Measurements from ENCODE around the gene NUP98. TPM values are rescaled to one million over a fixed set of nuclear protein-coding genes. Genes with fewer than 3 reads are reported as not detected.

Gene NUP98
- total RNA-seq, 1 donor from 2014 or later, result 137 TPM

DNA sequence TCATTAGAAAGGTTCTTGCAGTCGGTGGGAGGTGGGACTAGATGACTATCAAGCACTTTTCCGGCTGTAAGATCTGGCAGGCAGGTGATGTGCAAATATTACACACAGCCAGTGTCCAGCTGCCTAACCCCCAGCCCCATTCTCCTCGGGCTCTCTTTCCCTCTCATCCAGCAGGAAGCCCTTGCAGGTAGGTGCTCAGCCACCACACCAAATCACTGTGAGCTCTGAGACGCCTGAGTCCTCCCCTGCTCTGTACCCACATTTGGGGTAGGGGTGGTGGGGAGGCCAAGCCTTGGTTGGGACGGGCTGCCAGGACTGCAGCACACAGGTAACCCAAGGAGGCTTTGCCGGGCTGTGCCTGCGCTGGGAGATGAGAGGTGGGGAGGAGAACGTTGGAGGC, 156.2 kb downstream of the NUP98 start:
- no peak for DNase-seq (ENCODE audit: low spot score)

DNA sequence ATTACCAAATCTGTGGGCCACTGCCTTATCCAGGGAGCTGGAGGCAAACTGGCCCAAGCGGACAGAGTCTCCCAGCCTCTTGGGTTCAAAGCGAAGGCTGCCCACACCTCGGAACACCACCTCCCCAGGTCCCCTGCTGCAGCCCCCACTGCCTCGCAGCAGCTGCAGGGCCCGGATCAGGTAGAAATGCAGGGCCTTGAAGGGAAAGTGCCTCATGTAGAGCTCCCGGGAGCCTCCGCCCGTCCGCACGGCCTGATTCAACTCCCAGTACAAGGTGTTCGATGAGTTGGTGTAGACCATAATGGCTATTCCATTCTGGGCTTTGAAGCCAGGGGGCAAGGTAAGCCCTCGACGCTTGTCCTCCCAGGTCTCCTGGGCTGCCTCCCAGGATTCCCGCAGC, 157.5 kb downstream of the NUP98 start:
- DNase-seq (ENCODE audit: low spot score), result no peak

DNA sequence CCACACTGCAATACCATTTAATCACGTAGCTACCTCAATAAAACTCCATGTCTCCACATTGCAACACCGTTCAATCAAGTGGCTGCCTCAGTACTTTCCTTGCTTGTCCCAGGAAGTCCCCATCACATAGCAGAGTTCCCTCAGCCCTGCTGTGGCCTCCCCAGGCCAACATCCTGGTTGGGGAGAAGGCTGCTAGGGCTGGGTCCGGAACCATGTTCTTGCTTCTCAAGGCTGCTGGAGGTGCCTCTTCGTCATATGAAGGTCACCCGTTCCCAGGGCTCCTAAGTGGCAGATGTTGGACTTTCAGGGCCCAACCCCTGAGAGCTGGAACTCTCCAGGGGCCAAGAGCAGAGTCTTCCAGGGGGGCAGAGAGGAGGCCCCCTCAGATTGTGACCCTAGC, 158.8 kb downstream of the NUP98 start:
- DNase-seq (ENCODE audit: low spot score), result no peak

DNA sequence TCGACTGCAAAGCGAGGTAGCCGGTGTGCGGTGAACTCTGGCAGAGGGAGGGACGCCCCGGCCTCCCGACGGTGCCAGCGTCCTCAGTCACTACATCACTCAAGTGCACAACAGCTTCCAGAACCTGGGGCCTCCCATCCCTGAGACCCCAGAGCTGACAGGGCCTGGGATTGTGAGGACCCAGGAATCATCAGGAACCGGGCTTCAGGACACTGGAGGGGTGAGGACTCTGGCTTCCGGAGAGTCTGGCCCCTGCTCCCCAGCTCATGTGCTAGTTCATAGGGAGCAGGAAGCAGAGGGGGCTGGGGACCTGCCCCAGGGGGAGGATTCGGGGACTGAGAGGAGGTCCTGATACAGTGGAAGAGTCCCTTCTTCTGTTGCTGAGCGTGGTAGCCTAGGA, 160.2 kb downstream of the NUP98 start:
- no peak for DNase-seq (ENCODE audit: low spot score)

DNA sequence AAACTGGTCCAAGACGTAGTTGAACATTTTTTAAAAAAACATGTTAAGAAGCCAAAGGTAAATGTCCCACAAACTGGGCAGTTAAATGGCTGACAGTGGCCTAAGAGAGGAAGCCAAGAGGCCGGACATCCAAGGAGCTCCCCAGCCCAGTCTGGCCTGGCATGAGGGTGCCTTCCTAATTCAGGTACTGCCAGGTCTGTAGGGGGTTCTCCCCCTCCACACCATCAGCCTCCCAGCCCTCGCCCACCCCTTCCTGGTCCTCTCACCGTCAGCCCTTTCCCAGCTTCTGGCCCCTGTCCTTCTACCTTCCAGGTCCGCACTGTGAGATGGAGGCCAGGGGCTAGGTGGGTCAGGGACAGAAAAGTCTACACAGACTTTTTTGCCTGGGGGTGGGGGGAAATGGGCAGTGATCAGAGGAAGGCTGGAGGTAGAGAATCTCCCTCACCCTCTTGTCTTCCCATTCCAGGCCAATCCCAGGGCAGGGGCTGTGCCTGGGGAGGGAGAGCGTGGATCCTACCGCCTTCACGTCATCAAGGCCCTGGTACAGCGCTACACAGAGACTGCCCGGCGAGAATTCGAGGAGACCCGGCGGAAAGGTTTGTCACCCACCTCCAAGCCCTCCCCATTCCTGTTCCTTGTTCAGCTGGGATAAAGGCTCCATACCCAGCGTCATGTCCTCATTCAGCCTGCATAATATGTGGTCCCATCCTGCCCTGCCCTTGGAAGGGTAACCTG, 161.5 kb downstream of the NUP98 start:
- no peak for DNase-seq (ENCODE audit: low spot score)

DNA sequence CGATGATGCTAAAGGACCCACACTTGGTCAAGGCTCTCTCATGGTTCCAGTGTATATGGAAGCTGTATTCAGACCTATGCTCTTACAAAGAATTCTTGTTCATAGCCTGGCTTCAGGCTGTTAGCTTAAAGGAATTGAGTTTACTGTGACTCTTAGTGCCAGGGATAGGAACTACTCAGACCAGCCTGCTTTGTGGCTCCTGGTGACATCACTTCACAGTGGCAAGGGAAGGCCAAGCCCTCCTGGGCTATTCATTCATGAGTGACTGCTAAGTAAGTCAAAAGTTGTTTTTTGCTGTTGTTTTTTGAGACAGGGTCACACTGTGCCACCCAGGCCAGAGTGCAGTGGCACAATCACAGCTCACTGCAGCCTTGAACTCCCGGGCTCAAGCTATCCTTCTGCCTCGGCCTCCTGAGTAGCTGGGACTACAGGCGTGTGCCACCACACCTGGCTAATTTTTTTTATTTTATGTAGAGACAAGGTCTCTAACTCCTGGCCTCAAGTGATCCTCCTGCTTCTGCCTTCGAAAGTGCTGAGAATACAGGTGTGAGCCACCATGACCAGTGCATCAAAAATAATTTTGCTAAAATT, 165.2 kb downstream of the NUP98 start:
- DNase-seq (ENCODE audit: low spot score), result no peak

DNA sequence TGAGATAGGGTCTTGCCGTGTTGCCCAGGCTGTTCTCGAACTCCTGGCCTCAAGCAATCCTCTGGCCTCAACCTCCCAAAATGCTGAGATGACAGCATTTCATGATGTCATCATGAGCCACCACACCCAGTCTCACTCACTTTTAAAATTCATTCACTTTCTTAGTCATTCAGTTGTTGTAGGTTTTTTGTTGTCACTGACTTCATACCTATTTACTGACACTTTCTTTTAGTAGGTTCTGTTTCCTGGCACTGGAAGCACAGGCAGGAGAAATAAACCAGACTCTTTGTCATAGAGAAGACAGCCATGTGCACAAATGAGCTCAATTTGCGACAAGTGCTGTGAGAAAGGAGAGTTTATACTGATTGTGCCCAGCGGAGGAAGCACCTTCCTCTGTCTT, 166.0 kb downstream of the NUP98 start:
- DNase-seq (ENCODE audit: low spot score), result no peak

DNA sequence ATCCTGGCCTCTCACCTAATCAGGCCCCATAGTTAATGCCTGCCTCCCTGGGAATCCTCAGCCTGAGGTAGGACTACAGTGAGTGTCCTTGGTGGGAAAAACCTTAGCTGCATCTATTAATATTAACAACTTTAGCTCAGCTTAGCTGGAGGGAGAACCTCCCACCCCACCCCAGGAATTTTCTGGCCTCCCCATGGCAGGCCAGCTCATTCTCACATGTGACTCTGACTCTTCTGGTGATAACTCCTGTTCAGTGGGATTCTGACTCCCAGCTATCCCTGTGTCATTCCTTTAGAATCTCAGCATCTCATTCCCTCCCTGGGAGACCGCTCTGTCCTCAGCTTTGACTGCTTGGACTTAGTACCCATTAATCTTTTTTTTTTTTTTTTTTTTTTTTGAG, 170.1 kb downstream of the NUP98 start:
- no peak for DNase-seq (ENCODE audit: low spot score)

DNA sequence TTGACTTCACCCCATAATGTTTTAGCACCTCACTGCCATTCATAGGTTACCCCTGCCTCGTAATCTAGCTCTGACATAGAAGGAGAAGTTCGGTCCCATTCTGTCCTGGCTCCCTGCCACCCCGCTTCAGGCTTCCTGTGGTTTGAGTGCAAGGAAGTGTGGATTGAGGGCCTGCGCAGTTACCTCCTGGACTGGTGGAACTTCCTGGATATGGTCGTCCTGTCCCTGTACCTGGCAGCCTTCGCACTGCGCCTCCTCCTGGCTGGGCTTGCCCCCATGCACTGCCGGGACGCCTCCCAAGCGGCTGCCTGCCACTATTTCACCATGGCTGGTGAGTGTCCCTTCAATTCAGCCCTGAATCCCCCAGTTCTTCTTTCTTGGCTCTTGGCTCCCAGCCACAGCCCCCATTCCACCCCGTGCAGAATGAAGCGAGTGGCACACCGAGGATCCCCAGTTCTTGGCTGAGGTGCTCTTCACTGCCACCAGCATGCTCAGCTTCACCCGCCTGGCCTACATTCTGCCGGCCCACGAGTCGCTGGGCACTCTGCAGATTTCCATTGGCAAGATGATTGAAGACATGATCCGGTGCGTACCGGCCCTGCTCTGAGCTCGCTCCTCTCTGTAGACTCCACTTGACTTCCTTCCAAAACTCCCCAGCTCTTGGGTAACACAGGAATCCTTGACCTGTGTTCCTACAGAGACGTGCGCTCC, 170.9 kb downstream of the NUP98 start:
- DNase-seq (ENCODE audit: low spot score), result peak; percentile 62

Other genes starting within 250 kb of the NUP98 start
- not detected for gene ART5, start 155.6 kb downstream of the NUP98 start, total RNA-seq
- not detected for gene ART1, start 152.4 kb downstream of the NUP98 start, total RNA-seq
- gene CHRNA10, start 126.2 kb downstream of the NUP98 start, total RNA-seq, result 2.4 TPM
- 49.1 TPM for gene PGAP2, start 11.0 kb upstream of the NUP98 start, total RNA-seq
- 40.8 TPM for gene RHOG, start 43.4 kb upstream of the NUP98 start, total RNA-seq
- 71.5 TPM for gene STIM1, start 58.1 kb upstream of the NUP98 start, total RNA-seq